Chondrocyte (in vitro differentiated cells): Measurements from ENCODE around the gene MAST3. TPM values are rescaled to one million over a fixed set of nuclear protein-coding genes. Genes with fewer than 3 reads are reported as not detected.

Source experiments
- DNase-seq: peaks from one replicate; pipeline ENCODE4 v3.0.0; 2021; ENCODE audit warnings: mixed read lengths, low spot score
- H3K27ac Mint-ChIP-seq: one replicate; pipeline ENCODE4 v1.8.0; 2021; ENCODE audit warnings: mild to moderate bottlenecking, moderate library complexity, mixed read lengths; ENCODE audit not compliant: unreplicated experiment
- H3K27me3 Mint-ChIP-seq: 2 replicates; pipeline ENCODE4 v1.8.0; 2021; ENCODE audit warnings: low read depth, mixed read lengths
- H3K36me3 Mint-ChIP-seq: 2 replicates; pipeline ENCODE4 v1.8.0; 2021; ENCODE audit warnings: low read depth, mixed read lengths
- H3K4me1 Mint-ChIP-seq: 2 replicates; pipeline ENCODE4 v1.8.0; 2021; ENCODE audit warnings: low read depth, mild to moderate bottlenecking, mixed read lengths
- H3K4me3 Mint-ChIP-seq: one replicate; pipeline ENCODE4 v1.8.0; 2021; ENCODE audit warnings: mild to moderate bottlenecking, moderate library complexity, mixed read lengths; ENCODE audit not compliant: unreplicated experiment
- H3K9me3 Mint-ChIP-seq: 2 replicates; pipeline ENCODE4 v1.8.0; 2021; ENCODE audit warnings: low read depth, mixed read lengths
- CTCF ChIP-seq: fragments of 200-600 bp; sonication (generic); IDR thresholded peaks from 2 replicates; pipeline ENCODE4 v1.5.0; 2021; ENCODE audit warnings: antibody characterized with exemption, mild to moderate bottlenecking, moderate library complexity
- total RNA-seq: library from RNA; stranded (reverse); gene quantifications from 3 replicates; pipeline ENCODE4 v1.2.1, GENCODE V29; 2021

The MAST3 gene
- total RNA-seq, 1 donor from 2014 or later: 10.1 TPM

- Mint-ChIP-seq H3K27me3 (no peaks in the 10 kb centered on the region), H3K9me3 (no peaks in the 10 kb centered on the region), H3K27ac (peak overlapping the region; percentile 97), H3K4me1 (peaks cover 19% of the 10 kb centered on the region), H3K36me3 (peaks cover 6% of the 10 kb centered on the region), H3K4me3 (peak overlapping the region; percentile 89)
- TF ChIP-seq CTCF: no peak
- no peak for DNase-seq
Observed at GRCh38 chr19:18150776-18151624, 53.4 kb downstream of the MAST3 start.

- Mint-ChIP-seq H3K4me1 (peaks cover 33% of the 10 kb centered on the region), H3K27me3 (no peaks in the 10 kb centered on the region), H3K4me3 (peak overlapping the region; percentile 89), H3K36me3 (peaks cover 3% of the 10 kb centered on the region), H3K9me3 (no peaks in the 10 kb centered on the region), H3K27ac (peak overlapping the region; percentile 97)
- peak; percentile 92 for TF ChIP-seq CTCF
- no peak for DNase-seq
Observed at GRCh38 chr19:18152442-18152816, 54.9 kb downstream of the MAST3 start.

- H3K27me3 Mint-ChIP-seq: no peaks in the 10 kb centered on the region
- no peak for TF ChIP-seq CTCF
- peak within 1 kb of the TSS; percentile 97 for H3K27ac Mint-ChIP-seq
- H3K9me3 Mint-ChIP-seq: no peaks in the 10 kb centered on the region
- peak; percentile 99 for DNase-seq
- peaks cover 36% of the 10 kb centered on the region for H3K4me1 Mint-ChIP-seq
- H3K36me3 Mint-ChIP-seq: peaks cover 1% of the 10 kb centered on the region
- H3K4me3 Mint-ChIP-seq: peak within 1 kb of the TSS; percentile 89
Observed at GRCh38 chr19:18152817-18153555, 55.4 kb downstream of the MAST3 start, which contains the start of gene PIK3R2. Gene PIK3R2, plus strand, starts transcription at chr19:18153163. Its CDS starts 2,717 bp downstream, at chr19:18155880.

GRCh38 chr19:18153556-18154134 is 56.1 kb downstream of the MAST3 start:
- H3K4me3 Mint-ChIP-seq: peak overlapping the region; percentile 89
- no peaks in the 10 kb centered on the region for H3K27me3 Mint-ChIP-seq
- peak overlapping the region; percentile 83 for H3K27ac Mint-ChIP-seq
- TF ChIP-seq CTCF: no peak
- DNase-seq: no peak
- peaks cover 36% of the 10 kb centered on the region for H3K4me1 Mint-ChIP-seq
- no peaks in the 10 kb centered on the region for H3K36me3 Mint-ChIP-seq
- no peaks in the 10 kb centered on the region for H3K9me3 Mint-ChIP-seq
